ENCODE results near the gene ABCE1.

DNA sequence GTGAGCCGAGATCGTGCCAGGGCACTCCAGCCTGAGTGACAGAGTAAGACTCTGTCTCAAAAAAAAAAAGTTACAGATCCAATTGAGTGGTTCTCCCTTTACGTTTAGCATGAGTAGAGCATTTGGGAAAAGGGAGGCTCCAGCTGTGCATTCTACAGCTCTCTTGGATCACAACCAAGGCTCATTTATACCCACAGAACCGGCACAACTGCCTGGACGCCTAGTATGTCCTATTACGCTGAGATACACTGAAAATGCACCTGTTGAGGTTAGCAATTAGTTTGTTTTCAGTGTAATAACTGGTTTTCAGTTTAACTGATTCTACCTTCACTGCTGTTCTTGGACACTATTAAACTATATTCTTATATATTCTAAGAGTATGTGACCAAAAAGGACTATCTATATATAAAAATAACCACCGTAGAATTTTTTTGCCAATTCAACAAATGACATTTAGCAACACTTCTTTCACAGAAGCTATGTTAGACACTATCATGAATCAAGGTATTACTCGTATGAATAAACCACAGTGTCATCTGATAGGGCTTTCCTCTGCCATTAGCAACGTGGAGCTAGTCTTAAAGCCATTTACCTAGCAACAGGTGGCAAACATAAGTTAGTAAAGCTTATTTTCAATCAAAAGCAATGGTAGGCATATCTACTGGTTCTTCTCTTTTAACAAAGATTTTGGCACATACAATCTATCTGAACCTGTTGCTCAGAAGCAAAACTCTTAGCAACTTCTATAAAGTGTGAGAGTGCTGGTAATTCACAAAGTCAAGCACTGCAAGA, 78.7 kb downstream of the ABCE1 start:
- TF ChIP-seq, protein P1, sequence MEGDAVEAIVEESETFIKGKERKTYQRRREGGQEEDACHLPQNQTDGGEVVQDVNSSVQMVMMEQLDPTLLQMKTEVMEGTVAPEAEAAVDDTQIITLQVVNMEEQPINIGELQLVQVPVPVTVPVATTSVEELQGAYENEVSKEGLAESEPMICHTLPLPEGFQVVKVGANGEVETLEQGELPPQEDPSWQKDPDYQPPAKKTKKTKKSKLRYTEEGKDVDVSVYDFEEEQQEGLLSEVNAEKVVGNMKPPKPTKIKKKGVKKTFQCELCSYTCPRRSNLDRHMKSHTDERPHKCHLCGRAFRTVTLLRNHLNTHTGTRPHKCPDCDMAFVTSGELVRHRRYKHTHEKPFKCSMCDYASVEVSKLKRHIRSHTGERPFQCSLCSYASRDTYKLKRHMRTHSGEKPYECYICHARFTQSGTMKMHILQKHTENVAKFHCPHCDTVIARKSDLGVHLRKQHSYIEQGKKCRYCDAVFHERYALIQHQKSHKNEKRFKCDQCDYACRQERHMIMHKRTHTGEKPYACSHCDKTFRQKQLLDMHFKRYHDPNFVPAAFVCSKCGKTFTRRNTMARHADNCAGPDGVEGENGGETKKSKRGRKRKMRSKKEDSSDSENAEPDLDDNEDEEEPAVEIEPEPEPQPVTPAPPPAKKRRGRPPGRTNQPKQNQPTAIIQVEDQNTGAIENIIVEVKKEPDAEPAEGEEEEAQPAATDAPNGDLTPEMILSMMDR (IDR thresholded peaks at IDR 0.05), result no peak
- TF ChIP-seq POLR2A (IDR thresholded peaks at IDR 0.05; ENCODE audit: low read depth), result no peak
- TF ChIP-seq POLR2AphosphoS5 (IDR thresholded peaks at IDR 0.05), result no peak

Data from esophagus muscularis mucosa (tissue), 3 donors.